Spleen (tissue), 7 donors: Measurements from ENCODE around the gene NUP214.

Experiments
- POLR2A ChIP-seq, 3 donors: fragments of 450-650 bp; IDR thresholded peaks; one replicate each; pipeline ENCODE4 v1.5.1; 2017; ENCODE audit warnings: antibody characterized with exemption in 3 of 3, mild to moderate bottlenecking in 1 of 3
- POLR2AphosphoS5 ChIP-seq, 3 donors: sonication (generic); formaldehyde crosslinking; IDR thresholded peaks; one replicate each; pipeline ENCODE4 v1.5.1; 2017; ENCODE audit warnings: antibody characterized with exemption in 3 of 3
- TF ChIP-seq, protein P1 (sequence below), 11 experiments: fragments of 200-600 bp in 7 of 11; fragments of 450-650 bp in 4 of 11; sonication (generic) in 4 of 11; IDR thresholded peaks in 8 of 11; conservative IDR thresholded peaks in 3 of 11; 1 replicate in 7 of 11; 2 replicates in 4 of 11; pipeline versions ENCODE4 v1.4.0 to v1.8.0; 2016 to 2021; ENCODE audit warnings: antibody characterized with exemption in 11 of 11, inconsistent platforms in 4 of 11, mild to moderate bottlenecking in 1 of 11
- donor health status: DM: no; HTN: no; CAD: no; lungs with moderate emphysema.
- donor health status: DM: no; HTN: no; CAD: no.
- donor health status: DM: no; HTN: no; CAD: no.

DNA sequence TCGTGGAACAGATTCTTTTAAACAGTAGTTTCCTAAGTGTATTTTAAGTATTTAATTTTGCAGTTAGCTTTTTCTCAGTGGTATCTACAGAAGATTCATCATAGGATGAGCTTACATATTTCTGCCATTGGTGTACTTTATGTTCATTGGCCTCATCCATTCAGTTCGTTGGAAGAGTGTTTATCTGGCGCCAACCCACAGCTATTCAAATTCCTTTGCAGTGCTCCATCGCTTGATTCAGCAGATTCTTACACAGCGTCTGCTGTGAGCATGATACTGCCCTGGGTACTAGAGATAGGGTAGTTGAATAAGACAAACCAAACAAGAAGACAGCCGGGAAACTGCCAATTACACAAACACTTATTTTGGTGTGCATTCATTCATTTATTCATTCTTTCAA, 55.1 kb downstream of the NUP214 start:
- no peak for TF ChIP-seq POLR2AphosphoS5 (IDR thresholded peaks at IDR 0.05)
- TF ChIP-seq, protein P1, sequence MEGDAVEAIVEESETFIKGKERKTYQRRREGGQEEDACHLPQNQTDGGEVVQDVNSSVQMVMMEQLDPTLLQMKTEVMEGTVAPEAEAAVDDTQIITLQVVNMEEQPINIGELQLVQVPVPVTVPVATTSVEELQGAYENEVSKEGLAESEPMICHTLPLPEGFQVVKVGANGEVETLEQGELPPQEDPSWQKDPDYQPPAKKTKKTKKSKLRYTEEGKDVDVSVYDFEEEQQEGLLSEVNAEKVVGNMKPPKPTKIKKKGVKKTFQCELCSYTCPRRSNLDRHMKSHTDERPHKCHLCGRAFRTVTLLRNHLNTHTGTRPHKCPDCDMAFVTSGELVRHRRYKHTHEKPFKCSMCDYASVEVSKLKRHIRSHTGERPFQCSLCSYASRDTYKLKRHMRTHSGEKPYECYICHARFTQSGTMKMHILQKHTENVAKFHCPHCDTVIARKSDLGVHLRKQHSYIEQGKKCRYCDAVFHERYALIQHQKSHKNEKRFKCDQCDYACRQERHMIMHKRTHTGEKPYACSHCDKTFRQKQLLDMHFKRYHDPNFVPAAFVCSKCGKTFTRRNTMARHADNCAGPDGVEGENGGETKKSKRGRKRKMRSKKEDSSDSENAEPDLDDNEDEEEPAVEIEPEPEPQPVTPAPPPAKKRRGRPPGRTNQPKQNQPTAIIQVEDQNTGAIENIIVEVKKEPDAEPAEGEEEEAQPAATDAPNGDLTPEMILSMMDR (IDR thresholded peaks at IDR 0.05 in 8 of 11, conservative IDR thresholded peaks at IDR 0.05 in 3 of 11), result no peak
- TF ChIP-seq POLR2A (IDR thresholded peaks at IDR 0.05), result no peak
